Kidney tubule cell (primary cell): Measurements from ENCODE around the gene TENT4A.
"Not testable (repeated sequence)": the region's sequence is repeated elsewhere in the genome, so short reads cannot be mapped to it uniquely, and the experiment has no call there.

ENCODE experiments used
- DNase-seq: peaks from one replicate; pipeline ENCODE4 v3.0.0-alpha.2; 2018; ENCODE audit warnings: low spot score

Gene TENT4A

GRCh38 chr5:6773342-6774035 lies 60.3 kb downstream of the TENT4A start:
- peak; percentile 64 for DNase-seq

GRCh38 chr5:6774207-6774606 lies 61.0 kb downstream of the TENT4A start:
- not testable (repeated sequence) for DNase-seq

GRCh38 chr5:6774721-6775204 lies 61.5 kb downstream of the TENT4A start:
- no peak for DNase-seq

- DNase-seq = no peak
Measured at GRCh38 chr5:6775571-6775970, 62.3 kb downstream of the TENT4A start.

GRCh38 chr5:6780802-6781391 lies 67.7 kb downstream of the TENT4A start:
- peak; percentile 20 for DNase-seq

GRCh38 chr5:6781716-6782115 lies 68.5 kb downstream of the TENT4A start:
- peak; percentile 97 for DNase-seq

GRCh38 chr5:6783787-6784186 lies 70.6 kb downstream of the TENT4A start:
- DNase-seq = no peak

- DNase-seq = no peak
Measured at GRCh38 chr5:6784481-6784880, 71.2 kb downstream of the TENT4A start.

GRCh38 chr5:6785161-6785860 lies 72.1 kb downstream of the TENT4A start:
- DNase-seq = no peak

GRCh38 chr5:6785861-6786180 lies 72.6 kb downstream of the TENT4A start:
- no peak for DNase-seq

GRCh38 chr5:6786786-6787495 lies 73.7 kb downstream of the TENT4A start:
- DNase-seq = no peak

GRCh38 chr5:6787941-6788340 lies 74.7 kb downstream of the TENT4A start:
- no peak for DNase-seq

GRCh38 chr5:6788439-6788838 lies 75.2 kb downstream of the TENT4A start:
- DNase-seq = peak; percentile 54

GRCh38 chr5:6788956-6789649 lies 75.9 kb downstream of the TENT4A start:
- no peak for DNase-seq

- DNase-seq = no peak
Measured at GRCh38 chr5:6790346-6790865, 77.2 kb downstream of the TENT4A start.

GRCh38 chr5:6791031-6791430 lies 77.8 kb downstream of the TENT4A start:
- peak; percentile 17 for DNase-seq

GRCh38 chr5:6792376-6792775 lies 79.1 kb downstream of the TENT4A start:
- no peak for DNase-seq

- DNase-seq = no peak
Measured at GRCh38 chr5:6792911-6793471, 79.8 kb downstream of the TENT4A start.

GRCh38 chr5:6801236-6801635 lies 88.0 kb downstream of the TENT4A start:
- DNase-seq = no peak

GRCh38 chr5:6803981-6804550 lies 90.8 kb downstream of the TENT4A start:
- DNase-seq = no peak
